NCI-H460 (cell line): ENCODE results near the gene GRIN3A. TPM values are rescaled to one million over a fixed set of nuclear protein-coding genes. Genes with fewer than 3 reads are reported as not detected.

ENCODE experiments used
- DNase-seq: peaks from one replicate; pipeline ENCODE4 v3.0.0-alpha.2; 2016; ENCODE audit warnings: low read depth; ENCODE audit errors: extremely low read depth
- total RNA-seq: library from RNA; depleted of rRNA; stranded (reverse); fragments of >200 nt; shearing (Covaris generic); gene quantifications from 2 replicates; pipeline ENCODE4 v1.2.3, GENCODE V29; 2014

GRIN3A gene
- total RNA-seq, 1 experiment from 2014 or later, result not detected

DNA sequence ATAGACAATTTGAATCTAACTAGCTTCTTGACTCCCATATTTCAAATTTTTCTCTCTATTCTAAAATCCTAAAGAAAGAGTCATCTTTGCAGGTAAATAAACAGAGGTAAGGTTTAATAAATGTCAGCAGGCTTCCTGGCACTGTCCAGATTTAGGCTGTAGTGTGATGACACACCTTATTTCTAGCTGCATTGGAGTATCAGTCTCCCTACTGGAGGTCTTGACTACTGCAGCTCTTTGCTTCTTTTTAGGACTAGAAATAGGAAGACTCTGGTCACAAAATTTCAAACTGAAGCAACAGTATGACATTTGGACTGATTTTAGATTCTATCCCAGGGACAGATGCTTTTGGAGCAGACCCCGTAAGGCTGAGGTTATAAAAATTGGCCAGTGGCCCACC, 103.0 kb downstream of the GRIN3A start:
- DNase-seq, result no peak

DNA sequence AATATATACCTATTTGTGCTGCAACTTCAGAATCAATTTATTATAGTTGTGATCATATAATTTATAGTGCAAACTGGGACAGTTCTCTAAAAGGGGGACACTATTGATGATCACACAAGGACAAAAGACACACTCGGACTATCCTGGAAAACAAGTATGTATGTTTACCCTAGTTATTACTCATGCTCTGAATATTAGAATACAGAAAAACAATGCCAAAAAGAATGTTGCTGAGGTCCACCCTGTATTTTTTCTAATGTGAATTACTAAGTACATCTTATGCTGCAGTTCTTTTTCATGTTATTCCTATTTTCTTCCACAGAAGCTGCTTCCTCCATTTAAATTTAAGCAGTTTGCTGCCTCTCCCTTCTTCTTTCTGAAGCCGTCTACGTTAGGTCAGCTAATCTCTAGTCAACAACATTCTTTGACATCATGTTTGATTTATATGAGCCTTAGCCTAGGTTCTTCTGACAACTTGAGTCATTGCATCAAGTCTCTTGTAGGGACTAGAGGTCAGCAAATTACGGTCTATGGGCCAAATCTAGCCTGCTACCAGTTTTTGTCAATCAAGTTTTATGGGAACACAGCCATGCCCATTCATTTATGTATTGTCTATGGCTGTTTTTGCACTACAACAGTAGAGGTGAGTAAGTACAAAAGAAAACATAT, 103.6 kb downstream of the GRIN3A start:
- DNase-seq, result no peak

DNA sequence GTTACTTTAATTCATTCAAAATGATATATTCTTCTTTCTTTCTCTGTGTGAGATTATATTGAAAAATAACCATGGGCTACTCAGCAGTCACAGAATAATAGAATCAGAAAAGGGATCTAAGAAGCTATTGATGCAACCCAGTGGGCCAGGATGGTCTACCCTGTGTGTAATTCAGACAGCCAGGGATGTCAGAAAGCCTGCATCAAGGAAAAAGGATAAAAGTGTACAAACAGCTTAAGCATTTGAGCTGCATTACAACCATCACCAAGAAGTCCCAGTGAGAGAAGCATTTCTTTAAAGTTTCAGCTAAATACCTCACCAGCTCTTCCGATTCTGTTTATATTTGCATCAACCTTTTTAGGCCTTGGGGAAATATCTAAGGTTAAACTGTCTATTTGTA, 105.8 kb downstream of the GRIN3A start:
- DNase-seq, result no peak

DNA sequence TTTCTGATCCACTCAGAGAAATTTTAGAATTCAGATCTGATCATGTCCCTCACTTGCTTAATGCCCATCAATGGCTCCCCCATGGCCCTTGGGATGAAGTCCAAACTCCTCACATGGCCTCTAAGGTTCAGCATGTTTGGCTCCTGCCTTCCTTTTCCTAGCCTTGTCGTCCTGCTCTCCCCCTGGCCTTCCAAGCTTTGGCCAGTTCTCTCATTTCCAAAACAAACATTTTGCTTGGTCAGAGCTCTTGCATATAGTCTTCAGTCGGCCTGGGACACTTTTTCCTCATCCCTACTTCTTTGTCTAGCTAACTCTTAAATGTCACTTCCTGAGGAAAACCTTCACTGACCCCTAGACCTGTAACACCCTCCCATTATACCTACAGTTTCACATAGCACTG, 106.6 kb downstream of the GRIN3A start:
- DNase-seq, result no peak

DNA sequence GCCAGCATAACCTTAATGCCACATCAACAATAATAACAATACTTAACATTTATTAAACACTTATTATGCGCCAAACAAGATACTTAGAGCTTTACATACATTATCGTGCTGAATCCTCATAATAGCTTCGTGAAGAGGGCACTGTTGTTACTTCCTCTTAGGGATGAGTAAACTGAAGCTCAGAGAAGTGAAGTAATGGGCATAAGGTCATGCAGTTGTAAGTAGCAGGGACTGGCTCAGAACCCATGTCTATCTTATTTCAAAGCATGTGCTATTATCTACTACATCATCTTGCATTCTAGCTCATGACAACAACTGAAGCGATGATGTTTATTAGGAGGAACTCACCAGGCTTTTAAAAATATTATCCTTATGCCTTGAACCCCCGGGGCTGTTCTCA, 108.8 kb downstream of the GRIN3A start:
- no peak for DNase-seq

DNA sequence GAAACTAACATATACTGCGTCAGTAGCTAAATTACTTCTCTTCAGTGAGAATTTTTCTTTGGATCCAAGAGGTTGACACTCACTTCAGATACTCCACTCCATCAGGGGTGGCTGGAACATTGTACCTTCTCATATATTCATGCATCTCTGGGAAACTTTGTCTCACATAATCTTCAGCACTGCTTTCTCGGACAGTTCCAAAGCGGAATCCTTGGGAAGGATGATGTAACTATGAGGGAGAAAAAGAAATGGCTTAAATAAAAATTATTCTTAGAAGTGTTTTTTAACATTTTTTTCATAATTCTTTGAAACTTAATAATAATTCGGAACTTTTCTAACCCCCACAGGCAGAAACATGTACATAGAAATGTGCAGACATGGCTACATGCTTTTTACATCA, 110.3 kb downstream of the GRIN3A start:
- peak; percentile 55 for DNase-seq

DNA sequence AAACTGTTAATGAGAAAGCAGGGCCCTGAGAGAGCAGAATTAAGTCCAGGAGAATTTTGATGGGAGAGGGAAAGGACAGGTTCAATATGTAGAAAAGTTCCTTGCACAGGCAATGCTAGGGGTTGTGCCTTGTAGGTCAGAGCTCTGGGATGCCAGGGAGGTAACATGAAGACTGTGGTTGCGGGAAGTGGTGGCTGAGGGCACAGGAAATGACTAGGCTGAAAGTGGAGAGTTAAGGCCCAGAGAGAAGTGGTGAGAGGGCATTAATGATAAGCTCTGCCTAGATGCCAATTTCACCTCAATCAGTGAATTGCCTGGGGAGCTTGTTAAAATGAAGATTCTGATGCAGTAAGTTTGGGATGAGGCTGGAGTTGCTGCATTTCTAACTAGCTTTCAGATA, 112.2 kb downstream of the GRIN3A start:
- DNase-seq, result no peak

DNA sequence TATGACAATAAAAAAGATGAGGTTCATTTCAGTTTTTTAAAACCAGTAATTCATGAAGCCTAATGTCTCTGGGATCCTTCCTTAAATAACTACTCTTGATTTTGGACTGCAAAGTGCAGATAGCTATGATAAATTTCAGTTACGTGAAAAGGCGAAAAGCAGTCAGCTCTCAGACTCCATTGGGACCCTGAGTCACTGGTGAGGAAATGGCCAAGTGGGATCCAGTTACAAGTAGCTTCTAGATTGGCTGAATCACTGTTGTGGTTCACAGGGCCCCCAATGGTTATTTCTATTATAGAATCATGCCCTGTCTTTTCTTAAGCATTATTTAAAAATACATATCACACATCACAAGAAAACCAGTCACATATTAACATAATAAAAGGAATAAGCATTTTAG, 112.6 kb downstream of the GRIN3A start:
- DNase-seq, result no peak

DNA sequence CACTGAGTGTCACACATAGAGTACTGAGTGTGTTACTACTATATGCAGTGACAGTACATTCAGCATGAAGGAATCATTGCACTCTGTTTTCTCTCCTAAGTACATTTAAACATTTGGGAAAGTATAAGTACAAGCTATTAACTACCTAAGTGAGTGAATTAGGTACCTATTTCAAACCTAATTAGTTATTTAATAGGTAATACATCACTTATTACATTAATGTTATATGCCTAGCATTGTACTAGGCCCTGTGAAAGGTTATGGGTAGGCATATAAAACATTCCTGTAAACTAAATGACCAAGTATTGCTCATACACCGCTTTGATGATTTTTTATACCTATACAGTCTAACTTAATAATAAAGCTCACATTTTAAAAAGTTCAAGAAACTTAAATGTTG, 118.0 kb downstream of the GRIN3A start:
- DNase-seq, result no peak

DNA sequence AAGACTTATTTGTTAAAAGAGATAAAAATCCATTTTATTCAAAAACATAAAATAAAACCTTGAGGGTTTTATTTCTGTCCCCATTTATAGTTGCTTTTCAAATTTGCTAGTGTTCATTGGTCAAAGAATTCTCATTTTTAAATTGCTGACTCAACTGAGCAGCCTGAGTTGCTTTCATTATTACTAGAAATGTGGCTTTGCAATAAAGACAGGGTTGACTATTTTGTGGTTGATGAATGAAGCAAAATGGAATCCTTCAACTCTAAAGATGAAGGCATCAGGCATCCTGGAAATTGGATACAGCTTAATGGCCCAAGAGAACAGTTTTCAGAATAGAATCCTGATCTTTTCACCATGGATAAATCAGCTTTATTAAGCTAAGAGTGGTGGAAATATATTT, 119.7 kb downstream of the GRIN3A start:
- DNase-seq, result no peak

DNA sequence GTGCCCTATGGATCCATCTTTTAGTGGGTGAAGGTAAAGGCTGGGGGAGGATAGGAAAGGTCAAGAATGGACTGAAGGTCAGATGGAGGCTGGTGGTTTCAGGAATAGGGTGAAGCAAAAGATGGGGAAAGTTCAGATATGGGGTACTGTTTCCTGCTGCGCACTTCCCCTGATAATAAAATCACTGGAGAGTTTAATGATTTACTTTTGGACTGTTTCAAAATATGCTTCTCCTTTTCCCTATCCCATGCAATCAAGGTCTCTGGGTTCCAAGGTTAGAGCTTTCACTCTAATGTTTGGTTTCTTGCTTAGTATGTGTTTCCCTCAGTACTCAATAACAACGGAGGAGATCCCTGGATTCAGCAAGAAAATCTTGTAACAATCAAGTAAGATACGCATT, 132.9 kb downstream of the GRIN3A start:
- DNase-seq, result no peak

DNA sequence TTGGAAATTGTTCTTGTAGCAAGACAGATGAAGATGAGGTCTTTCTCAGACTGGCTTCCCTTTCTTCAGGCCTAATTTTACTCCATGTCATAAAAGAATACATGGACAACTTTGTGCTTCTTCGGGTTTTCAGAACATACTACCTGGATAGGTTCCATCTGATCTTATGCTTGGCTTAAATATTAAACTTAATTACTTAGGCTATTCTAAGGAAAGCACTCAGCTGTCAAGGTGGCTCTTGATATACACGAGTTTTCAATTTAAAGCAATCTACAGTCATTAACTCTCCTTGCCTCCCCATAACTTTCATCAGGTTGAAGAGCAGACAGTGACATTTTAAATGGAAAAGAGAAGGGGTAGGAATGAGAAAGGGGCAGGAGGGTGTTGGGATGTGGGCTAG, 134.2 kb downstream of the GRIN3A start:
- DNase-seq, result no peak

DNA sequence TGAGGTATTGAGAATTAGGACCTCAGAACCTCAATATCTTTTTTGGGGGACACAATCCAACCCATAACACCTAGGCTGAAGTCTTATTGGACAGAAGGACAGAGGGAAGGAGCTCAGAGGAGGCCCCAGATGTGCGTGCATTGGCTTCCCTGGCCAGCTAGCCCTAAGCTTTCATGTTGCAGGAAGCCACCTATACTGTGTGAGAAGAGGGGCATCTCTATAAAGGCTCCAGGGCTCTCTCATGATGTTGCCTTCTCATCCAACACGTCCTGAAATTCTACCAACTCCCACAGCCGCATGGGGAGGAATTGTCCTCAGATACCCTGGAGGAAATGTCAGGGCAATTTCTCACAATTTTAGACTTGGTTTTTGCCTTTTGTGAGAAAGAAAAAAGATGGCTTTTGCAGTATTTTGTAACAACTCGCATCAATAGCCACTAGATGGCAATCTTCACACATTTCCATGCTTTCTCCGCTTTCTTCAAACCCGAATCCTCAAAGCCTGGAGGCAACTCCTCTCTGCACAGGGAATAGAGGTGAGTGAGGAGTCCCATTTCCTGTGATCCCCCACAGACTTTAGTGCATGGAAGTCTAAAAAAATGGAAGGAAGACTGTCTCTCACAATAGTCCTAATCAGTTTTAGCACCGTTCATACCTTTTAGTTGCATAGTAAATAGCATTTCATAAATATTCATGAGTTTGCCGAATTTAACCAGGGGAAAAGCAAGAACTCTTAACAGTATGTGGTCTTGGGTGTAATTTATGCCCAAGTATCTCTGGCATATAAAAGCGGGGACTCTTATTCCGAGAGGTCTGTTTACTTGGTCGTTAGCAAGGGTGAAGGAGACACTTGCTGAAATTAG, 136.3 kb downstream of the GRIN3A start:
- DNase-seq, result peak; percentile 57

DNA sequence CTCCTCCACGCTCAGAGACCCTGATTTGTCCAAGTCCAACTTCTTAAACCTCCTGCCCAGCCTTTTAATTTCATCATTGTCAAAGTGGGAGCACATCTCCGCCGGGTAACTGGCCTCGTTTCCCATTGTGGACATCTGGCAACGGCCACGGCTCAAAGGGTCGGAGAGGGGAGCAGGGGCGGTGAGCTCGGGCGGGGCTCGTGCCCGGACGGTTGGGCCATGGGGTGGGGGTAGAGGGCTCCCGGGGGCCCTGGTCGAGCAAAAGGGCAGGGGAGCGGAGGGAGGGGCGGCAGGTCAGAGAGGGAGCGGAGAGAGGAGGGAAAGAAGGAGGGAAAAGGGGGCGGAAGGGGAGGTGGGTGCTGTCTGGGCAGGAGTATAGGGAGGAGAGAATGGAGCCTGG, 143.7 kb downstream of the GRIN3A start, which contains the start of gene PPP3R2:
TSS of gene PPP3R2 (minus strand) at position 174 of the 400 bp plus-strand sequence. CDS start at position 126, 48 bp downstream.
- no peak for DNase-seq

DNA sequence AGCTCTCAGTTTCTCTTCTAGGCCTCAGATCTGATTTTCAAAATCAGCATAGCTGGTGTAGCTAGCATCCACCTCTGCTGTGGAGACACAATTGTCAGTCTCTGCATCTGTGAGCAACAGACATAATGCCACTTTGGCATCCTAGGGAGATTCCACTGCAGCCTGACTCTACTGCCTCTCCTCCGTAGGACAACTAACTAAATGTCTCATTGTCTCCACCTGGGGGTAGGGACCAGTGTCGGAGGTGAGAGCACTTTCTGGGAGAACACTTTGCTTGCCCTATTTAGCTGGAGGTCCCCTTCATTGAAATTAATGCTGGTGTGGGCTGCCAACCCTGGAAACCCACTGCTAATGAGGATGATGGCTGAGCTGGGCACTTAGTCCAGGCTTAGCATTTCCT, 145.1 kb downstream of the GRIN3A start:
- DNase-seq, result no peak

DNA sequence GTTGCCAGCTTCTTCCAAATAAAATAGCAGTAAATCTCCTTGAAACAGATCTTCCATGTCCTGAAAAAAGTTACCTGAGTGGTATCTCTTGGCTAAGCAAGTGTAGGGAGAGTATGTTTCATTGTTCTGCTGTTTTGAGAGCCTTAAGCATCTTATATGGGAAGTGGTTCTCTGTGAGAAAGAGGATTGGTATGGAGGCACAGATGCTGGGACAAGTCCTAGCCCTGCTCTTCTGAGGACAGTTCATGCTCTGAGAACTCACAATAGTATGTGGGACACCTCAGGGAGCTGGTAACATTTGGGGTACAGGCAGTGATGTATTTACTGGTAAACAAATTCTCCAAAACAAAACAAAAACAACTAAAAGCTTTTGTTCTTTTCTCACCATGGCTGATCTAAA, 145.7 kb downstream of the GRIN3A start:
- DNase-seq, result no peak

DNA sequence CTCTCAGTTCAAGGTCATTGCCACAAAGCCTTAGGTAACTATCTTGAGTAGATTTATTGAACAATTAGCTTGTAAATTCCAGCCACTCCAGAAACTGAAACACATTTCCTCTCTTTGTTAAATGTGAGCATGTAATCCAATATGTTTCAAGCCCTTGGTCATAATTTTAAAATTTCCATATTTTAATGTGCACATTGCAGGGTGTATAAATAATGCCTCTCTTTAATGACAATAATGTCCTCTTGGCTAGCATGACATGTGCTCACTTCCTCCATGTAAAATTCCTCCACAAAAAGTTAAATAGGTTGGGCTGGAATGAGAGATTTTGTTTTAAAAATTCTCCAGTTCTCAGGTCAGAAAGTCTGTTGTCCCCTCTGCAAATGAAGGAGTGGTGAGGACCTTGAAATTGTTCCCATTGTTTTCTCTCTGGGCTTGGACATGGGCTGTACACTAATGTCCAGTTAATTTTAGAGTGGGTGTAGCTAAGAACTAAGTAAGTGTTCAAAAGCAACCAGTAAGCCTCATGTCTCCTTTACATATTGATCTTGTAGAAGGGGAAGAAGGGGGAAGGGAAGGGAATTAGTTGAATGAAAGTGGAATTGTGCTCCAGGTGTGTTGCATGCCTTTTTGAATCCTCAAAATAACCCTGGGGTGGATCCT, 146.5 kb downstream of the GRIN3A start:
- DNase-seq, result no peak

DNA sequence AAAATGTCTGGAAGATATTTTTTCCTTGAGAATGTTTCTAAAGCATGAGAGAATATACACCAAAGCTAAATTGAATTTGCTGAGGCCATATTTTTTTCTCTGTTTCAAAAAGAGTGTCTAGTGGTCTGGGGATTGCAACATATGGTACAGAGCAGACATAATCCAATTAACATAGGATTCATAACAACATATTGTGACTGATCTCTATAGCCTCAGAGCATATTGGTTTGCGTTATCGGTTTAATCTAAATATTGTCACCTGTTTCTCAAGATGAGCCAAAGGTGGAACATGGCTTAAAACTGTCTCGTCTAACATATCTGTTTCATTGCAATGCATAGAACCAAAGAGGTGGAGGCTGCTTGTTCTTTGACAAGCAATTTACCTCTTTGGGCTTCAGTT, 147.5 kb downstream of the GRIN3A start:
- no peak for DNase-seq

DNA sequence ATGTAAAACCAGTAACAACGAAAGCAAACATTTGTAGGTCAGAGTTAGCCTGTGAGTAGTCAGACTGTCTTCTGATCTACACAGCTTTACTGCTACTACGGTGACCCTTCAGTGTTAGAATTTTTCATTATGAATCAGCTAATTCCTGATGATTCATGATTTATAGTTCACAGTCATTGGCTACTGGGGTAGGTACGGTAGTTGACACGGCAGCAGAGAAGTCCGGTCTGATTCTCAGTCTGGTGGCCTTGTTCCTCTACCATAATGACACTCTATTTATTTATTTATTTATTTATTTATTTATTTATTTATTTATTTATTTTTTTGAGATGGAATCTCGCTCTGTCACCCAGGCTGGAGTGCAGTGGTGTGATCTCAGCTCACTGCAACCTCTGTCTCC, 148.4 kb downstream of the GRIN3A start:
- DNase-seq, result peak; percentile 83

DNA sequence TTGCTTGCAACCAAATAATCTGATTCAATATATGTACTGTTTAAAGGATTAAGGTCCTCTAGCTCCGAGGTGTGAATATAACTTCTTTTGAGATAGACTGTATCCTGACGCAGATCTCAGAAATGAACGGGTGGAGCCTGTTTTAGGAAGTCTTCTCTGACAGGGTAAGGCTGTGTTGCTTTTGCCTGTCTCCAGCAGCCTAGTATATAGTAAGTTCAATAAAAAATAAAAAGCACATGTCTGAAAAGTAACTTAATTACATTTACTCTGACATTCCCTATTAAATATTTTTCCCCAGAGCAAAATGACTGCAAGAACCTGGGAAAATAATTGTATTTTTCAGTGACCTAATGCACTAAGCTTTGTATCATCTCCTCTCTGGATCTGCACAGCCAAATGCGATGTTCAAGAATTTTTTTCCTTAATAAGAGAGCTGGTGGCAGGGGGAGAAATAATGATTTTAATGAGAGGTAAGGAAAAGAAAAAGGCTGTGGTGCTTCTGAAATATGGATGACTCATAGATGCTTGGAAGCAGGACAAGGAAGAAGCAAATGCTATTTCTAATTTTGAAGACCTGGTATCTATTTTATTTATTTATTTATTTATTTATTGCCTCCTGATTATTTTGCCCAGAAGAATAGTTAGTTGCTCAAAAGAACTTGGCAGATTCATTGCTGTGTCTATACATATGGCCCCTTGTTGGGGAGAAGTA, 151.0 kb downstream of the GRIN3A start:
- DNase-seq, result no peak

DNA sequence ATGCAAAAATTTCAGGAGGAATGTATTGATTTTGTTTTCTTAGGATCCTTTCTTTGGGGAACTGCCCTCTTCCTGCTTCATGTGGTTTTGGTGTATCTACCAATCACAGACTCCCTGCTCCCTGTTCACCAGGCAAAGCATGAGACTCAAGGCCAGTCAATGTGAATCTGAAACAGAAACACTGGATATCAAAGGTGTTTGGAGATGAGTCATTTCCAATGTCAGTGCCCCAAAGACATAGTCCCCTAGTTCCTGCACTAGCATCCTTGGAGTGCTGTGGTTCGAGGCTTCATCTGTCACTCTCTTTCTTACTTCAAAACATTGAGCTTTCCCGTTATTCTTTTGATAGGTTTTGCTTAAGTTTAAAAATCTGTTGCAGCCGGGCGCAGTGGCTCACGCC, 151.8 kb downstream of the GRIN3A start:
- DNase-seq, result no peak
